ENCODE results near the gene MR1. TPM values are rescaled to one million over a fixed set of nuclear protein-coding genes. Genes with fewer than 3 reads are reported as not detected.
A peak's percentile ranks its signal among the peaks of the same experiment; 100 is the strongest.

MR1 gene
- total and polyA plus RNA-seq, 9 of the 15 experiments (the other 6 are each of a cell fraction or from before 2014, with no cell fraction given) = 9.7 to 21.7 (median 15.6) TPM

- TF ChIP-seq, protein P1, sequence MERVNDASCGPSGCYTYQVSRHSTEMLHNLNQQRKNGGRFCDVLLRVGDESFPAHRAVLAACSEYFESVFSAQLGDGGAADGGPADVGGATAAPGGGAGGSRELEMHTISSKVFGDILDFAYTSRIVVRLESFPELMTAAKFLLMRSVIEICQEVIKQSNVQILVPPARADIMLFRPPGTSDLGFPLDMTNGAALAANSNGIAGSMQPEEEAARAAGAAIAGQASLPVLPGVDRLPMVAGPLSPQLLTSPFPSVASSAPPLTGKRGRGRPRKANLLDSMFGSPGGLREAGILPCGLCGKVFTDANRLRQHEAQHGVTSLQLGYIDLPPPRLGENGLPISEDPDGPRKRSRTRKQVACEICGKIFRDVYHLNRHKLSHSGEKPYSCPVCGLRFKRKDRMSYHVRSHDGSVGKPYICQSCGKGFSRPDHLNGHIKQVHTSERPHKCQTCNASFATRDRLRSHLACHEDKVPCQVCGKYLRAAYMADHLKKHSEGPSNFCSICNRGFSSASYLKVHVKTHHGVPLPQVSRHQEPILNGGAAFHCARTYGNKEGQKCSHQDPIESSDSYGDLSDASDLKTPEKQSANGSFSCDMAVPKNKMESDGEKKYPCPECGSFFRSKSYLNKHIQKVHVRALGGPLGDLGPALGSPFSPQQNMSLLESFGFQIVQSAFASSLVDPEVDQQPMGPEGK (CRISPR knock-in tag; IDR thresholded peaks at IDR 0.05; ENCODE audit: borderline replicate concordance) = no peak
Measured at GRCh38 chr1:181076852-181077251, 43.1 kb downstream of the MR1 start (continued).

DNA sequence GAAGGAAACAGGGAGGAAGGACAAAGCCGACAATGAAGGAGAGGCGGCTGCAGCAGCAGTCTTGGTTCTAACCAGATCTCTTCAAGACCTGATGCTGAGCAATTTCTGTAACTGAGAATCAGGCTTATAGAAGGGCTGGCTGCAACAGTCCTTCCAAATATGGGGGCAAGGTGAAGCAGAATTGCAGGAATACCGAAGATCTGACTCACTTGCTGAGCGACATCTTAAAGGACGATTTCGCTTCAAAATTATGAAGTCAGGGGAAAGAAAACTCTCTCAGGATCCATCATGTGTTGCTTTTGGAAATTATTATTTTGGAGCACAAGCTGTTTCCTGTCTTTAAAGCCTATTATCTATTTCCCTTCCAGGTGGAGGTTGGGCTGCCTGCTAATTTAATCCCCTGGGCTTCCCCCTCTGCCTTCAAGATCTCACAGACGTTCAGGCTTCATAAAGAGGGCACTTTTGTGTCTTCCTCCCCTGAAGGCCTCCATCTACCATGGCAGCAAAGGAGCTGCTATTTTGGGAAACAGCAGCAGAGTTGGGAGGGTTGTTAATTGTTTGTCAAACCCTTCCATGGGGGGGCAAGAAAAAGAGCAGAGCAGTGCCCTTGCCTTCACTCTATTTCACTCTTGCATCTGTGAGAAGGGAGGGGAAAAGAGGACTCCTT is 43.9 kb downstream of the MR1 start:
- no peaks in the 10 kb centered on the region for H3K79me2 ChIP-seq (ENCODE audit: control insufficient read depth, insufficient read depth, low read length)
- peaks cover 4 to 15% of the 10 kb centered on the region in 2 experiments; a peak in 4 of 5 replicates for H3K27me3 ChIP-seq (ENCODE audit: control insufficient read depth in 2 of 2, insufficient read depth in 2 of 2, low read length in 2 of 2)
- FAIRE-seq = no peak
- POLR2A ChIA-PET = interaction anchor here (0.6 to 3.9 kb wide), 5 partner anchors 12 to 401 kb away, joined by 3 to 46 read pairs (median 4); partner anchors contain the start of gene IER5
- TF ChIP-seq FOSL1 (tag; conservative IDR thresholded peaks at IDR 0.05) = 0 out of 2 replicates have a peak, but pooled peaks have one; percentile 17
- TF ChIP-seq, protein P2, sequence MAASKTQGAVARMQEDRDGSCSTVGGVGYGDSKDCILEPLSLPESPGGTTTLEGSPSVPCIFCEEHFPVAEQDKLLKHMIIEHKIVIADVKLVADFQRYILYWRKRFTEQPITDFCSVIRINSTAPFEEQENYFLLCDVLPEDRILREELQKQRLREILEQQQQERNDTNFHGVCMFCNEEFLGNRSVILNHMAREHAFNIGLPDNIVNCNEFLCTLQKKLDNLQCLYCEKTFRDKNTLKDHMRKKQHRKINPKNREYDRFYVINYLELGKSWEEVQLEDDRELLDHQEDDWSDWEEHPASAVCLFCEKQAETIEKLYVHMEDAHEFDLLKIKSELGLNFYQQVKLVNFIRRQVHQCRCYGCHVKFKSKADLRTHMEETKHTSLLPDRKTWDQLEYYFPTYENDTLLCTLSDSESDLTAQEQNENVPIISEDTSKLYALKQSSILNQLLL (CRISPR knock-in tag; IDR thresholded peaks at IDR 0.05; ENCODE audit: borderline replicate concordance) = no peak
- H4K20me1 ChIP-seq (replicated peaks; ENCODE audit: control insufficient read depth, insufficient read depth, low read length) = no peaks in the 10 kb centered on the region
- DNase-seq (ENCODE audit: extremely low read depth in 1 of 4, low spot score in 3 of 4) = no peak
- no TSS peak for BruUV-seq (replicated peaks)
- no peak overlapping the region for H3K27ac ChIP-seq (ENCODE audit: extremely low read depth, low read depth, low read length)
- in situ Hi-C loops (cut with MboI) (no loop called here), intact Hi-C loops (cut with micrococcal nuclease) (no loop called here)
- H3K9me1 ChIP-seq (ENCODE audit: control insufficient read depth, insufficient read depth, low read length) = no peaks in the 10 kb centered on the region
- H3K36me3 ChIP-seq (ENCODE audit: control insufficient read depth, insufficient read depth, low read length) = no peaks in the 10 kb centered on the region
- H2AFZ ChIP-seq (ENCODE audit: low read depth, low read length) = peak overlapping the region; percentile 29
- CTCF ChIA-PET (ENCODE audit: low intra/inter-chr PET ratio) = no interaction called here
- no peaks in the 10 kb centered on the region for H3K9me3 ChIP-seq (replicated peaks; ENCODE audit: control insufficient read depth, insufficient read depth, low read depth, low read length)
- H3K4me2 ChIP-seq (ENCODE audit: insufficient read depth, low read length) = no peak overlapping the region
- no peaks in the 10 kb centered on the region for H3K4me1 ChIP-seq (replicated peaks in 1 of 2; ENCODE audit: control insufficient read depth in 2 of 2, insufficient read depth in 2 of 2, low read length in 2 of 2)
- WGBS (ENCODE audit: insufficient coverage, low coverage, missing lambda C conversion rate) = 34% methylated on average over 7 of the region's 7 CpGs
- no peak overlapping the region for H3K9ac ChIP-seq (ENCODE audit: insufficient read depth in 1 of 2, low read depth in 2 of 2, low read length in 2 of 2)
- H3K4me3 ChIP-seq = no peak overlapping the region
- no peak for ATAC-seq
